GM21529 (cell line): ENCODE data around the gene DBI.
A peak's percentile ranks its signal among the peaks of the same experiment; 100 is the strongest.
"Not testable (repeated sequence)": the region's sequence is repeated elsewhere in the genome, so short reads cannot be mapped to it uniquely, and the experiment has no call there.

Source experiments
- ATAC-seq: cut with Tn5 transposase; IDR thresholded peaks from one replicate; pipeline ENCODE4 v1.9.1; 2021; ENCODE audit not compliant: unreplicated experiment

Gene DBI

GRCh38 chr2:119364798-119365197 is 2.0 kb upstream of the DBI start:
- ATAC-seq = no peak

- no peak for ATAC-seq
These were observed 1.3 kb upstream of the DBI start for GRCh38 chr2:119365436-119365835.

- ATAC-seq = no peak
These were observed 572 bp upstream of the DBI start for GRCh38 chr2:119366161-119366648.

GRCh38 chr2:119367472-119368099 is 809 bp downstream of the DBI start:
- ATAC-seq = peak; percentile 30

- no peak for ATAC-seq
These were observed 3.1 kb downstream of the DBI start for GRCh38 chr2:119369845-119370244.

- no peak for ATAC-seq
These were observed 4.3 kb downstream of the DBI start for GRCh38 chr2:119371111-119371510.

- no peak for ATAC-seq
These were observed 6.2 kb downstream of the DBI start for GRCh38 chr2:119372778-119373568.

- not testable (repeated sequence) for ATAC-seq
These were observed 7.3 kb downstream of the DBI start for GRCh38 chr2:119373907-119374745.

- not testable (repeated sequence) for ATAC-seq
These were observed 9.6 kb downstream of the DBI start for GRCh38 chr2:119376406-119376805.

- ATAC-seq = no peak
These were observed 10.0 kb downstream of the DBI start for GRCh38 chr2:119376810-119377209.

GRCh38 chr2:119377294-119377992 is 10.7 kb downstream of the DBI start:
- no peak for ATAC-seq

- no peak for ATAC-seq
These were observed 11.2 kb downstream of the DBI start for GRCh38 chr2:119377993-119378345.

GRCh38 chr2:119378566-119378965 is 11.8 kb downstream of the DBI start:
- ATAC-seq = no peak

- ATAC-seq = no peak
These were observed 16.8 kb downstream of the DBI start for GRCh38 chr2:119383410-119384140.

- ATAC-seq = no peak
These were observed 18.2 kb downstream of the DBI start for GRCh38 chr2:119384971-119385370.

- no peak for ATAC-seq
These were observed 18.7 kb downstream of the DBI start for GRCh38 chr2:119385466-119385865.

GRCh38 chr2:119387381-119388129 is 20.8 kb downstream of the DBI start:
- peak; percentile 79 for ATAC-seq

- no peak for ATAC-seq
These were observed 23.0 kb downstream of the DBI start for GRCh38 chr2:119389615-119390306.
